ENCODE measurements around the gene SCN5A. TPM values are rescaled to one million over a fixed set of nuclear protein-coding genes. Genes with fewer than 3 reads are reported as not detected.

The SCN5A gene
- total RNA-seq, 1 experiment from 2014 or later: 0.54 TPM

GRCh38 chr3:38627956-38628355 is 21.5 kb downstream of the SCN5A start:
- no peak overlapping the region for H3K27ac ChIP-seq (ENCODE audit: low read depth, low read length, poor library complexity, severe bottlenecking)
- TF ChIP-seq EZH2 (IDR thresholded peaks at IDR 0.05; ENCODE audit: borderline replicate concordance, low read depth, low read length, poor library complexity, severe bottlenecking): no peak
- TF ChIP-seq, protein P1, sequence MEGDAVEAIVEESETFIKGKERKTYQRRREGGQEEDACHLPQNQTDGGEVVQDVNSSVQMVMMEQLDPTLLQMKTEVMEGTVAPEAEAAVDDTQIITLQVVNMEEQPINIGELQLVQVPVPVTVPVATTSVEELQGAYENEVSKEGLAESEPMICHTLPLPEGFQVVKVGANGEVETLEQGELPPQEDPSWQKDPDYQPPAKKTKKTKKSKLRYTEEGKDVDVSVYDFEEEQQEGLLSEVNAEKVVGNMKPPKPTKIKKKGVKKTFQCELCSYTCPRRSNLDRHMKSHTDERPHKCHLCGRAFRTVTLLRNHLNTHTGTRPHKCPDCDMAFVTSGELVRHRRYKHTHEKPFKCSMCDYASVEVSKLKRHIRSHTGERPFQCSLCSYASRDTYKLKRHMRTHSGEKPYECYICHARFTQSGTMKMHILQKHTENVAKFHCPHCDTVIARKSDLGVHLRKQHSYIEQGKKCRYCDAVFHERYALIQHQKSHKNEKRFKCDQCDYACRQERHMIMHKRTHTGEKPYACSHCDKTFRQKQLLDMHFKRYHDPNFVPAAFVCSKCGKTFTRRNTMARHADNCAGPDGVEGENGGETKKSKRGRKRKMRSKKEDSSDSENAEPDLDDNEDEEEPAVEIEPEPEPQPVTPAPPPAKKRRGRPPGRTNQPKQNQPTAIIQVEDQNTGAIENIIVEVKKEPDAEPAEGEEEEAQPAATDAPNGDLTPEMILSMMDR (conservative IDR thresholded peaks at IDR 0.05; ENCODE audit: low read depth, low read length): peak; percentile 53
- ChIA-PET CTCF (no interaction called here), POLR2A (ENCODE audit: low non-redundant PET) (no interaction called here)
- peak; percentile 22 for DNase-seq (ENCODE audit: low spot score)
- no peaks in the 10 kb centered on the region for H3K9me3 ChIP-seq (ENCODE audit: low read depth, low read length, poor library complexity, severe bottlenecking)
- no peaks in the 10 kb centered on the region for H3K4me1 ChIP-seq (ENCODE audit: insufficient read depth, low read length, poor library complexity, severe bottlenecking)
- H3K27me3 ChIP-seq (replicated peaks; ENCODE audit: insufficient read depth, low read depth, low read length, poor library complexity): no peaks in the 10 kb centered on the region
- BruUV-seq (replicated peaks): no TSS peak
- intact Hi-C loops (cut with micrococcal nuclease; ENCODE audit: unreplicated experiment): no loop called here
- no peak overlapping the region for H3K4me3 ChIP-seq (ENCODE audit: low read depth, low read length, poor library complexity, severe bottlenecking)
- no peaks in the 10 kb centered on the region for H3K36me3 ChIP-seq (ENCODE audit: insufficient read depth, low read length, poor library complexity, severe bottlenecking)

DNA sequence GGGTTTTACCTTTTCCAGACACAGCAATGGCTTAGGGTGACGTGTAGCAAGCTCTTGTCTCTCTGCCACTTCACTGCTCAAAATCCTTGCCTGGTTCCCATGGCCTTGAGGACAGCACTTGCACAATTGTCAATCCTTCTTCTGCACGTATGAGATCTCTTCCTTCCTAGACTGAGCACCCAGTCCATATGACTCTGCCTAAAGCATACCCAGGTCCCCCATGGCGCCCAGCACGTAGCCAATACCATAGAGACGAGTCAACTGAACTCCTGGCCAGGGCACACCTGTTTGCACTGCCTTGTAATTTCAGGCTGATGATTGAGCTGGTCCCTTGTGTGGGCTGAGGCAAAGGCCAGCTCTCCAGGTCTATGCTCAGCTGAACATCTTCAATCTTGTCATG is 23.3 kb downstream of the SCN5A start:
- BruUV-seq (replicated peaks): no TSS peak
- DNase-seq (ENCODE audit: low spot score): no peak
- ChIA-PET POLR2A (ENCODE audit: low non-redundant PET) (no interaction called here), CTCF (no interaction called here)
- Histone ChIP-seq H3K27me3 (replicated peaks; ENCODE audit: insufficient read depth, low read depth, low read length, poor library complexity) (no peaks in the 10 kb centered on the region), H3K4me1 (ENCODE audit: insufficient read depth, low read length, poor library complexity, severe bottlenecking) (no peaks in the 10 kb centered on the region), H3K9me3 (ENCODE audit: low read depth, low read length, poor library complexity, severe bottlenecking) (no peaks in the 10 kb centered on the region), H3K4me3 (ENCODE audit: low read depth, low read length, poor library complexity, severe bottlenecking) (no peak overlapping the region), H3K27ac (ENCODE audit: low read depth, low read length, poor library complexity, severe bottlenecking) (no peak overlapping the region), H3K36me3 (ENCODE audit: insufficient read depth, low read length, poor library complexity, severe bottlenecking) (no peaks in the 10 kb centered on the region)
- TF ChIP-seq EZH2 (IDR thresholded peaks at IDR 0.05; ENCODE audit: borderline replicate concordance, low read depth, low read length, poor library complexity, severe bottlenecking): no peak
- TF ChIP-seq, protein P1 (conservative IDR thresholded peaks at IDR 0.05; ENCODE audit: low read depth, low read length): no peak
- intact Hi-C loops (cut with micrococcal nuclease; ENCODE audit: unreplicated experiment): no loop called here

GRCh38 chr3:38623539-38623938 is 25.9 kb downstream of the SCN5A start:
- H3K36me3 ChIP-seq (ENCODE audit: insufficient read depth, low read length, poor library complexity, severe bottlenecking): no peaks in the 10 kb centered on the region
- no peaks in the 10 kb centered on the region for H3K4me1 ChIP-seq (ENCODE audit: insufficient read depth, low read length, poor library complexity, severe bottlenecking)
- intact Hi-C loops (cut with micrococcal nuclease; ENCODE audit: unreplicated experiment): no loop called here
- no TSS peak for BruUV-seq (replicated peaks)
- POLR2A ChIA-PET (ENCODE audit: low non-redundant PET): no interaction called here
- no peaks in the 10 kb centered on the region for H3K9me3 ChIP-seq (ENCODE audit: low read depth, low read length, poor library complexity, severe bottlenecking)
- CTCF ChIA-PET: no interaction called here
- H3K27me3 ChIP-seq (replicated peaks; ENCODE audit: insufficient read depth, low read depth, low read length, poor library complexity): no peaks in the 10 kb centered on the region
- H3K4me3 ChIP-seq (ENCODE audit: low read depth, low read length, poor library complexity, severe bottlenecking): no peak overlapping the region
- H3K27ac ChIP-seq (ENCODE audit: low read depth, low read length, poor library complexity, severe bottlenecking): no peak overlapping the region
- DNase-seq (ENCODE audit: low spot score): no peak
- TF ChIP-seq, protein P1 (conservative IDR thresholded peaks at IDR 0.05; ENCODE audit: low read depth, low read length): no peak
- no peak for TF ChIP-seq EZH2 (IDR thresholded peaks at IDR 0.05; ENCODE audit: borderline replicate concordance, low read depth, low read length, poor library complexity, severe bottlenecking)

Measured in A673 (cell line).